Skeletal muscle cell (primary cell): ENCODE results near the gene HEATR9.
A peak's percentile ranks its signal among the peaks of the same experiment; 100 is the strongest.

Experiments used
- DNase-seq: peaks from one replicate; pipeline ENCODE4 v3.0.0-alpha.2; 2010; ENCODE audit warnings: low read depth
- H3K4me3 ChIP-seq: 2 replicates; pipeline ENCODE4 v1.5.1; 2011; ENCODE audit warnings: low read depth, mild to moderate bottlenecking, control low read depth, low read length, moderate library complexity

HEATR9 gene

DNA sequence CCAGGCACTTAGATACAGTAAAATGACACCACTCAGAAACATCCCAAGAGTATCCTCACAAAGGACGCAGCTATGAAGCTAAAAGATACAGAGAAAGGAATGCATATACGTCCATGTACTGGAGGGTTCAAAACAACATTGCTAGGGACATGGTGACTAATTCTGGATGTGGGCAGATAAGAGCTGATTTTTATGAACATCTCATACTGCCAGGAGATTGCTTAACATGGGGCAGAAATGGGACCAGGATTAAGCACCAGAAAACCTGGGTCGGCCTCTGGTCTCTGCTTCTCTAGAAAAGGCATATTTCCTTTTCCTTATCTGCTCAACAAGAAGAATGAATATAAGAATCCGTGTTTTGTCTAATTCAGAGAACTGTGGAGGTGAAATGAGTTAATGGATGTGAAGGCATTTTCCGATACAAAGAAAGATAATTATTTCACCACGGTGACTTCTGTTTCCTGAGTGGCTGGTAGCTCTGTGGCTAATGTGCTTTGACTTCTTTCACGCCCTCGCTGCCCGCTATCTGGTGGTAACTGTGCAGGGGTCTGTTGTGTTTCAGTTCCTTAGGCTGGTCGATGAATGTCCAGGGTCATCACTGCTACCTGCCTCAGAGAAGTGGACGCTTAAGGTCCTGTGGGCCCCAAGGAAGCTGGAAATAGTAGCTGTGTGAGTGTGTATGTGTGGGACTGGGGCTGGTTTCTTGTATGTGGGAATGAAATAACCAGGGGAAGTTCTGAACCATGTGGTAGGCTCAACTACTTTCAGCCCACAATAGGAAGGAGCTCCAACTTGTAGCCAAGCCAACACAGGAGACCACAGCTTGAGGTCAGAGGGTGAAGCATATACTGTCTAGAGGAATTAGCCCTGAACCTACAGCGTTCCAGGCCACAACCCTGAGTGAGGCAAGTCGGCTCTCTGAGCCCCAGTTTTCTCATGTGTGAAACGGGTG, 27.2 kb upstream of the HEATR9 start:
- peak; percentile 12 for DNase-seq
- H3K4me3 ChIP-seq: no peak overlapping the region

DNA sequence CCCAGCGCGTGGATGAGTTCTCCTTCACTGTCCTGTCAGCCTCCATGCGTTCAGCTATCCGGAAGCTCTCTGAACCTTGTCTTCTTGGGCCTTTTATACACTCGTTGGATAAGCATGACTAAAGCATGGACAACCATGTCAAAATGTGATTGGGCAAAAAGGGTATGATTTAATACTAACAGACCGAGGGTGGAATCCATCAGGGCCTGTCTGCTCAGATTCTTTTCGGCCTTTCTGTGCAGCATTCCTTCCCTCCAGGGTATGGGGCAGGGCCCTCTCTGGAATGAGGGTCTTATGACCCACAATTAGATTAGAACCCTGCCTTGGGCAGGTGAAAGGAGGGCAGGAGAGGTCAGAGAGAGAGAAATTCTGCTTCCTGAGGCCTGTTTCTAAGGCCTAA, 25.5 kb upstream of the HEATR9 start:
- DNase-seq: no peak
- no peak overlapping the region for H3K4me3 ChIP-seq

DNA sequence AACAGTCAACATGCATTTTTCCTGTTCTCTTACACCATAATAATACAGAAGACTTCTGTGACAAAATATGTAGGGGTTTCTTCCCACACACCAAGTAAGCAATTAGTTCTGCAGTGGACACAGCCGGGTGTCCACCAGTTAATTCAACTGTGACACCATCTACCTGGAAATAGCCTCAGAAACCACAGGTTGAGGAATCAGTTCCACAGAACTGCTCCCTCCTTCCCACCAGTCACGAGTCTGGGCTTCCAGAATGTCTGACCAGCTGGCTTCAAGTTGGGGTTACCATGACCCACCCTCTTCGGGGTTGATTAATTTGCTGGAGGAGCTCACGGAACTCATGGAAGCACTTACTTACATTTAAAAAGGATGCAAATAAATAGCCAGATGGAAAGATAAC, 25.1 kb upstream of the HEATR9 start:
- H3K4me3 ChIP-seq: no peak overlapping the region
- DNase-seq: no peak

DNA sequence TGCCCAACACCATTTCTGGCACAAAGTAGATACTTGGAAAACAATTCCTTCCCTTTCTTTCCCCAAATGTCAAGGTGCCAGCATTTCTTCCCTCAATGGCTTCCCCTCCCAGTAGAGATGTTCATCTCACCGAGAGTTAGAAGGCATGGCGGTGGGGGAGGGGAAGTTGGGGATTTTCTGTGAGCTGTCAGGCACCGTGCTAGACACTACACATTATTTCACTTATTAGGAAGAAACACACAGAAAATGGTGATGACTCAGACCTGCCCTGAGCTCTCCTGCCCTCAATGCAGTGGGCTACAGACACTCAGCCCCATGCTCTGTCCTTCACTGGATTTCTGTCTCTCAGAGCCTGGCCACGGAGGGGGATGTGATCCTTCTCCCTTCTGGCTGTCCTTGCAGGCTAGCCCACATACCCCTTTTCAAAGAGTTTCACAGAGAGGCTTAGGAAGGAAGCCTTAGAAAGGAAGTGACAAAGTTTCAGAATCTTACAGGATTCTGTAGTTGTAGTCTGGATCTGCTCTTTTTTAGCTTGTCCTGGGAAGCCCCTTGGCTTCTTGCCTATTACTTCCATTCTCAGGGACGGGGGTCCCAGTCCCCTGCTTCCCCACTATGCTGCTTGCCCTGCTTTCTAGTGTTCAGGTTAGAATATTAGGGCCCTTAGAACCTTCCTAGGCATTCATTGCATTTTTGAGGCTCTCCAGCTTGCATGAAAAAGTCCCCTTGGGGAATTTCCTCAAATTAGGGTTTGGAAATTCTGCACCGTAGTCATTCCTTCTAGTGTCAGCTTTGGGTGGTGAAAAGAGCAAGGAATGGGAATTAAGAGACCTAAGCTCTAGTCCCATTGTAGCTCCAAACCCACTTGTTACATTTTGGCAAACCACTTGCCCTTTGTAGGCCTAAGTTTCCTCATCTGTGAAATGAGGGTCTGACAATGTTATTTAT, 23.7 kb upstream of the HEATR9 start:
- no peak overlapping the region for H3K4me3 ChIP-seq
- no peak for DNase-seq

DNA sequence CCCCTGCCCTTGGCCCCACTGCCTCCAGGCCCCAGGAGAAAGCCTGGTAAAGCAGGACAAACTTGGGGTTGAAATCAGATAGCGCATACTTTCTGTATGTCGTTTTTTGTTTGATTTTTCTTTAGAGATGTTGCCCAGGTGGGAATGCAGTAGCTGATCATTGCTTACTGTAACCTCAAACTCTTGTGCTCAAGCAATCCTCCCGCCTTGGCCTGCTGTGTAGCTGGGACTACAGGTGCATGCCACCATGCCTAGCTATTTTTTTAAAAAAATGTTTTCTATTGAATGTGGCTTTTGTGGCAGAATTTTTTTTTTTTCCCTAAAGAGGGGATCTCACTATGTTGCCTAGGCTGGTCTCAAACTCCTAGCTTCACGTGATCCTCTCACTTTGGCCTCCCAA, 22.6 kb upstream of the HEATR9 start:
- no peak for DNase-seq
- no peak overlapping the region for H3K4me3 ChIP-seq

DNA sequence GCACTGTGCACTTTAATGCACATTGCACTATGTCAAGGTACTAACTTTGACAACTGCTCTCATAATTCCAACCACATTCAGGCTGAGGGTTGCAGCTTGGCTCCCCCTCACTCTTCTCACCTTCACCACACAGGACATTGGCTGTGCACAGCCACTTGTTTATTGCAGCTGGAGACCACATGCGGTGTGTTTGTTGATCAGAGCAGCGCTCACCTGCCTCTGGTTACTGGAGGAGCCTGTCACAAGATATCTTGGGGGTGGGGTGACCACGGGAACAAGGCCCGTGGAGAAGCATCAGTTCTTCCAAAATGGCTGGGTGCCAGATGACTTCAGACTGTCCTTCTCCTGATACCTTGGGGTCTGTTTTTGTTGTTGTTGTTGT, 22.1 kb upstream of the HEATR9 start:
- DNase-seq: no peak
- no peak overlapping the region for H3K4me3 ChIP-seq

DNA sequence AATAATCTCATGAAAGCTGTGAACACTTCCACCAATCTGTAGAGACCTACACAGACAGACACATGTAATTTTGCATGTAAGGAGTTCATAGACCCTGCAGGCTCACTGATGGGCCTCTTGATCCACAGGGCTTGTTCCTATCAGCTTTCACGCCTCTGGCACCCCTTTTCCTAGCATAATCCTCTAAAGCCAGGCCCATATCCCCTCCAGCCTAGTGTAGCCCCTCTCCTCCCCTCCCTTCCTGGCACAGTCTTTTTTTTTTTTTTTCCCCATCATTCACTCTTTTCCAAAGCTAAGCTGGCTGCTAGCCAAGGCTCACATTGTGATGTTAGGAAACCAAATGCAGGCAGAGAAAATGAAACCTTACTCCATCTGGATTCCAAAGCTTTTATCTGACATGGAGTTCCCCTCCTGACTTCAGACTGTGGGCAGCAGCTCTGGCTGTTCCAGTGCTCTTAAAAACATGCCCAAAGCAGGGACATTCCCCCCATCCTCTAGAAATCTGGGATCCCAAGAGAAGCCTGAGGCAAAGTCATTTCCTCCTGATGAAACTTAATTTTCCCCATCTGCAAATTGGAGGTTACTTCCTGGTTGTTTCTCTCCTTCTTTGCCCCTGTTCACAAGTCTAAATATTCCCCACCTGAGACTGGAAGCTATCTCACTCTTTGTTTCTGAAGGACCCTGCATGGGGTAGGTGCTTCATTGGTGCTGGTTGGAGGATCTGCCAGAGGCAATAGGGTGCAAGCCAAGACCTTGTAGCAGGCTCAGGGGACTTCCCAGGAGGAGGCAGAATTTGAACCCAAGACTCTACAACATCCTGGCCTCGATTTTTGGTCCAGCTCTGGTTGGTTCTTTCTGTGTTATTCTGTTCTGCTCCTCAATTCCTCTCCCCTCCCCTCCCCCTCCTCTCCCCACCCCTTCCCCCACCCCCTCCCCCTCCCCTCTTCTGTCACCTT, 21.4 kb upstream of the HEATR9 start:
- no peak for DNase-seq
- no peak overlapping the region for H3K4me3 ChIP-seq

DNA sequence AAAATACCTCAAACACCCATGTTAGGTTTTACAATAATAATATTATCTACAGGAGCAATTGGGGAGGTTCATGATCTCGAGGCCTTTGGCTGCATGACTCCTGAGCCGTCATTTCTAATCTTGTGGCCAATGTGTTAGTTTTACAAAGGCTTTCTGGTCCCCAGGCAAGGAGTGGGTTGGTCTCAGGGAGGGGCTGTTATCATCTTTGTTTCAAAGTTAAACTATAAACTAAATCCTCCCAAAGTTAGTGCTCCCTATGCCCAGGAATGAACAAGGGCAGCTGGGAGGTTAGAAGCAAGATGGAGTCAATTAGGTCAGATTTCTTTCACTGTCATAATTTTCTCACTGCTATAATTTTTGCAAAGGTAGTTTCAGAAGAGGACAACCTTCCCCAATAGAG, 20.6 kb upstream of the HEATR9 start:
- H3K4me3 ChIP-seq: no peak overlapping the region
- no peak for DNase-seq

DNA sequence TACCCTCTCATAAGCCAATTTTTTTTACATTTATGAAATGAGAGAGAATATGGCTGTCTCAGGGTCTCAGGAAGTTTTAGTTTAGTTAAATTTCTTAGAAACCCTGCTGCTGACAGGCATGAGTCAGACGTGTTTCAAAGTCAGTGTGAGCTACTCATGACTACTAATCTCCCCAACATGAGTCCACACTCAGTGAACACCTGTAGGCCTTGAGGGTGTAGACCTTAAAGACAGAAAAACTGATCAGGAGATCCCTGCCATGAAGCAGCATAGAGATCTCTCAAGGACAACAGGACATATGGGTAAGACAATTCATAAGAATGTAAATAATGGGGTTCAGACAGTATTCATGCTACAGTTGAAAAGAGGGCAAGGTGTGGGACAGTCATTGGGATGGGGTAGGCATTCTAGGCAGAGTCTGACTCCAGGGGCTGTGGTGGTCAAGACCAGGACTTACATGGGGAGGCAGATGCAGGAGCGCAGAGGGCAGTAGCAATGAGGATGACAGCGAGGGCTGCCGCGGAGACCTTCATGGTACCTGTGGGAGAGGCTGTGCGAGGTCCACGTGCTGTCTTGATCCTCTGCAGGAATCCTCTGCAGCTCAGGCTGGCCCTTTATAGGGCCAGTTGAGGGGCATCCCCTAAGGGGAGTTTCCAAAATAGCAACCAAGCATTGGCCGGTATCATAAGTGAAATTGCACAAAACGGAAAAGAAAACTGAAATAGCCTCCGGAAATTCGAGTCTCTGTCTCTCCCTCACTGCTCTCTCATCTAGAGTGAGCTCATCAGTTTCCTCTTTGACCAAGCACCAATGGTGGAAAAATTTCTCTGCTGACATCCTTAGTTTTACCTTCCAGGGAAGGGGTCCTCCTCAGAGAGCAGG, 11.3 kb upstream of the HEATR9 start, which contains the start of gene CCL5:
Gene CCL5 (minus strand): TSS at position 588 of the 882 bp plus-strand sequence.
- DNase-seq: no peak
- no peak within 1 kb of the TSS for H3K4me3 ChIP-seq

DNA sequence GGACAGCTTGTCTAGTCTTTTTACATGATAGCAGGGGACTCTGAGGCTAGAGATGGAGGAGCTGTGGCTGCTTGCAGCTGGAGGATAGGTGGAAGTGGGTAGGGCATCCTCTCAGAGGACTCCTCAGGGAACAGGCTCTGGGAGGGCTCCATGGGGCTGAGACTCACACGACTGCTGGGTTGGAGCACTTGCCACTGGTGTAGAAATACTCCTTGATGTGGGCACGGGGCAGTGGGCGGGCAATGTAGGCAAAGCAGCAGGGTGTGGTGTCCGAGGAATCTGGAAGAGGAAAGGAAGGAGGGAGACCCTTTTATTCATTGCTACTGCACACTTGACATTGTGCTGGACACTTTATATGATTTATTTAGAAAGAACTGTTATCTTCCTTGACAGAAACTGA, 9.7 kb upstream of the HEATR9 start:
- H3K4me3 ChIP-seq: no peak overlapping the region
- no peak for DNase-seq

DNA sequence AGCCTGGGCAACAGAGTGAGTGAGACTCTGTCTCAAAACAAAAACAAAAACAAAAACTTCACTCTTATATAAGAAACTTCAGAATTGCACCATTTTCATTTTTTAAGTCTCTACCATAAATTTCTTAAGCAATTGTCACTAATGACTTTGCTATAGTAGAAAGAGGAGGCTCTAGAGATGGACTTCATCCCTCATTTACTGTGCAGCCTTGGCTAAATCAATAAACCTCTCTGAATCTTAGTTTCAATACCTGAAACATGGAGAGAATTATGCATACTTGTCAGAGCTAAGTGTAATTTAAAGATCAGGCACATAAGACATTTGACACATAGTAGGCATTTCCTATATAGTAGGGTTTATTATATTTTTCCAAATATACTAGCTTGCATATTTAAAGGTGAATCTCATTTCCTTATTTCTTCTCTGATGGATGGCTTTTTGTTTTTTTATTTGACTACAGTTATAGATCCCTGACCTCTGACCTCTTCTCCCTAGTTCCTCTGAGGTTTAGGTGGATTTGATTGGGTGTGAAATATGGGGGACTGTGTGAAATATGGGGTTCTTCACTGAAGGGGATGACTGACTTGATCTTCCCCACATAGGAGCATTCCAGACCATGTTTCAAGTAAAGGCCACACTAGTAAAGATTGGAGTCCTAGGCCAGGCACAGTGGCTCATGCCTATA, 8.8 kb upstream of the HEATR9 start:
- H3K4me3 ChIP-seq: no peak overlapping the region
- DNase-seq: no peak

DNA sequence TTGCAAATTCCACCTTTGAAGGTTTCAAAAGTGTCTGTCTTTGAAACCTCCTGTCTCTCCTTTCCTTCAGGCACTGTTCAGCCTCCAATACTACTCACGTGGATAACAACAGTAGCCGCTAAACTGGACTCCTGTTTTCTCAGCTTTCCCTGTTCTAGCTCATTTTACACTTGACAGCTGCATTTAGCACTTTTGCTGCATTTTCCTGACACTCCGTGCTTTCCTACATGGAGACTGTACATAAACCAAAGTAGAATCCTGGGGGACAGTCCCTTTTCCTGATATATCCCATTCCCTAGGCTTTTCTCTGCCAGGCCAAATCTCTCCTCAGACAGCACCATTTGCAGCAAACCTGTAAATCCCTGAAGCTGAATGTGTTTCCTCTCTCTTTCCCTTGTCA, 7.8 kb upstream of the HEATR9 start:
- H3K4me3 ChIP-seq: no peak overlapping the region
- no peak for DNase-seq

DNA sequence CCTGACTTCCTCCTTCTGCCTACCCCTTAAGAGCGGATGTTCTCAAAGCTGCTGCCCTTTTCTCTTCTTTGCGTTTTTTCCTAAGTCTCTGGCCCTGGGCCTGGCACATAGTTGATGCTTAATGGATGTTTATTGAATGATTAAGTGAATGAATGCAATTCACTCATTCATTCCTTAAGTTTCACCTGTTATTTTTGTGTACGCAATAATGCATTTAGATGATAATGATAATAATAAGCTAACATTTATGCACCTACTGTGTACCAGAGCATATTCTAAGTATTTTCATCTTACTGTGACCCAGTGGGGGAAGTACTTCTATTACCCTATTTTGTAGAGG, 7.1 kb upstream of the HEATR9 start:
- DNase-seq: no peak
- no peak overlapping the region for H3K4me3 ChIP-seq

DNA sequence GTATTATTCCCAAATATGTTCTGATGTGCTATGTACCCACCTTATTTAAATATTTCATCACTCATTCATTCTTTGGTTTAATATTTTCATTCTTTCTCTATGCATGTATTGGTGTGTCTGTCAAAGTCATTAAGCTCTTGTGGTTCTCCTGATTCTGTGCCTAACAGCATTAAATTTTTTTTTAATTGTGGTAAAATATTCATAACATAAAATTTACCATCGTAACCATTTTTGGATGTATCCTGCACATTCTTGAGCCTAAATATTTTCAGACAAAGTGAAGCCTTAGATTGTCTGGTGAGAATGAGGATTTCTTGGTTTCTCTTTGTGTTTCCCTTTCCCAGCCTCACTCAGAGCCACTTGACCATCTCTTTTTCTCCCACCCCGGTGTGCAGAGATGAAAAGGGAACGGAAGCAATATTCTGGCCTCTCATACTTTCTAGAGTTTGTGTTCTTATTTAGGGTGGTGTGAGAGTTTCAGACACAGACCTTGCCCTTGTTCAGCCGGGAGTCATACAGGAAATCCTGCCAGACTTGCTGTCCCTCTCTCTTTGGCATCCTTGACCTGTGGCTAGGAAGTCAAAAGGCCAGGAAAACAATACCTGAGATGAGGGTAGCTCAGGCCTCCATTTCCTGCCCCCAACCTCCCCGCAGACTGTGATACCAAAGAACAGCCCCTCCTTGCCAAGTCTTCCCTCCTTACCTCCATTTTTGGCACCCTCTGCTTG, 6.5 kb upstream of the HEATR9 start:
- H3K4me3 ChIP-seq: no peak overlapping the region
- no peak for DNase-seq

DNA sequence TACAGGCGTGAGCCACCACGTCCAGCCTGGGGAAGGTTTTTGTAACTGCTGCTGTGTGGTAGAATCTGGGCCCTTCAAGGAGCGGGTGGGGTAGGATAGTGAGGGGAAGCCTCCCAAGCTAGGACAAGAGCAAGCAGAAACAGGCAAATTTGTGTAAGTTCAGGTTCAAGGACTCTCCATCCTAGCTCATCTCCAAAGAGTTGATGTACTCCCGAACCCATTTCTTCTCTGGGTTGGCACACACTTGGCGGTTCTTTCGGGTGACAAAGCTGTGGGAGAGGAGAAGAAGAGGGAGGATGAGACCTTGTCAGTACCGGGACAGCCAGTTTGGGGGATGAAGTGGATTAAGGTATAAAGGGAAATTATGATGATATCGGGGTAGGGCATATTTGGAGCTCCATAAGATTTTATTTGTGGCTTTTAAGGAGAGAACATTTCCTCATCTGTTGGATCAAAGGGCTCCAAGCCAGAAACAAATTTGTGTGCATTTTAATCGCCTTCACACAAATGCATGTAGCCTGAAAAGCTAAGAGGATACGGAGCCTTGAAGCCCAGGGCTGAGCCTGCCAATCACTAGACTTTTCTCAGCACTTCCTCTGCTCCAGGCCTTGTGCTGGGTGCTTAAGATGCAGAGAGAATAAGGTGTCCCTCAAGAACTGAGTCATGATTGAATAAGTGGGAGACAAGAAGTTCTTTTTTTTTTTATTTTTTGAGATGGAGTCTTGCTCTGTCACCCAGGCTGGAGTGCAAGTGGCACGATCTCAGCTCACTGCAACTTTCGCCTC, 3.7 kb upstream of the HEATR9 start:
- H3K4me3 ChIP-seq: no peak overlapping the region
- no peak for DNase-seq

DNA sequence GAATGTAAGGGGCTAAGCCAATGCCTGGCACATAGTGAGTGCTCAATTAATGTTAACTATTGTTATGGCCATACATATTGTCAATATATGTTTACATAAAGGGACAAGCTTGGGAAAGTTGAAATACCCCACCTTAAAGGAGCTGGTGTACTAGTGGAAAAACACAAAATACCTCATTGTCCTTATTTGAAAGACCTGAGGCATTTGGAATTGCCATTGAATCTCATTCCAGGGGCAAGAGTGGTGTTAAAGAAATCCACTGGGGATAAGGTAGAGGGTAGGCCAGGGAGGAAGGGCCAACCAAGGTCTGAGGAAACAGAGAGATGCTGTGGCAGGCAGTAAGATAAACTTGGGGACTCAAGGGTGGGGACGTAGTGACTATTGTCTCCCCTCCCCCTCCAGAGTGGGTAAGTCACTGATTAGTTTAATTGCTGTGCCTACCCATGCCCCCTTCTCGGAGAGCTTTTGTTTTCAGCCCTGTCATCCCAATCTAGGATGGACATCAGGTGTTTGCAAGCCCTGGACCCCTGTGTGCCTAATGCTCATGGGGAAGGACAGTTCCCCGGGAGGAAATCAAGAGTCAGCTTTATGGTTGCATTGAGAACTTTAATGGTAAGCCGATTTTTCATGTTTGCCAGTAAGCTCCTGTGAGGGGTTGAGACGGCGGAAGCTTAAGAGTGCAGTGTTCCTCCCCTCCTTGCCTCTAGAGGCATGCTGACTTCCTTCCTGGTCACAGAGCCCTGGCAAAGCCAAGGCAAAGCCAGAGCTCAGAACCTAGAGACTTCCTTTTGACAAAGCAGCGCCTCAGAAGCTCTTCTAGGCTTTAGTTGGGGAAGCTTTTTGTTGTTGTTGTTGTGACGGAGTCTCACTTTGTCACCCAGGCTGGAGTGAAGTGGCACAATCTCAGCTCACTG, 2.5 kb upstream of the HEATR9 start:
- no peak overlapping the region for H3K4me3 ChIP-seq
- no peak for DNase-seq
